WTC11 (cell line): ENCODE data around the gene COL6A3.

Experiments used
- CTCF ChIP-seq: fragments of 200-600 bp; IDR thresholded peaks from 2 replicates; pipeline ENCODE4 v1.8.0; 2022; ENCODE audit warnings: antibody characterized with exemption
- HMGA2 ChIP-seq: fragments of 250-450 bp; sonication (Bioruptor Pico); IDR thresholded peaks from 2 replicates; pipeline ENCODE4 v1.4.0; 2021; ENCODE audit warnings: mild to moderate bottlenecking, moderate library complexity
- IRF2 ChIP-seq: sonication (generic); formaldehyde crosslinking; IDR thresholded peaks from 2 replicates; pipeline ENCODE4 v1.8.0; 2022; ENCODE audit warnings: low read depth, missing genetic modification reagents, borderline replicate concordance
- JUN ChIP-seq: sonication (generic); formaldehyde crosslinking; IDR thresholded peaks from 2 replicates; pipeline ENCODE4 v1.8.0; 2023; ENCODE audit warnings: mild to moderate bottlenecking, missing genetic modification reagents
- NFYB ChIP-seq: sonication (generic); formaldehyde crosslinking; conservative IDR thresholded peaks from 2 replicates; pipeline ENCODE4 v1.8.0; 2022; ENCODE audit warnings: low read depth, missing genetic modification reagents
- NR3C1 ChIP-seq: sonication (generic); formaldehyde crosslinking; conservative IDR thresholded peaks from 2 replicates; pipeline ENCODE4 v1.8.1; 2023; ENCODE audit warnings: low read depth, mild to moderate bottlenecking, missing genetic modification reagents
- OVOL2 ChIP-seq: fragments of 250-450 bp; sonication (Bioruptor Pico); IDR thresholded peaks from 2 replicates; pipeline ENCODE4 v1.9.0; 2021; ENCODE audit warnings: mild to moderate bottlenecking, borderline replicate concordance
- SP1 ChIP-seq: sonication (generic); formaldehyde crosslinking; conservative IDR thresholded peaks from 2 replicates; pipeline ENCODE4 v1.8.1; 2022; ENCODE audit warnings: missing genetic modification reagents
- ZNF317 ChIP-seq: sonication (generic); formaldehyde crosslinking; IDR thresholded peaks from 2 replicates; pipeline ENCODE4 v1.8.1; 2023; ENCODE audit warnings: low read depth, mild to moderate bottlenecking, moderate library complexity, missing genetic modification reagents, borderline replicate concordance
- ZNF532 ChIP-seq: fragments of 250-450 bp; sonication (Bioruptor Pico); IDR thresholded peaks from 2 replicates; pipeline ENCODE4 v1.9.0; 2021; ENCODE audit warnings: mild to moderate bottlenecking, borderline replicate concordance
- TF ChIP-seq, protein P1 (sequence below): sonication (generic); formaldehyde crosslinking; IDR thresholded peaks from 2 replicates; pipeline ENCODE4 v1.8.1; 2022; ENCODE audit warnings: low read depth, missing genetic modification reagents, borderline replicate concordance
- TF ChIP-seq, protein P2 (sequence below): sonication (generic); formaldehyde crosslinking; IDR thresholded peaks from 2 replicates; pipeline ENCODE4 v1.8.0; 2022; ENCODE audit warnings: mild to moderate bottlenecking, missing genetic modification reagents

DNA sequence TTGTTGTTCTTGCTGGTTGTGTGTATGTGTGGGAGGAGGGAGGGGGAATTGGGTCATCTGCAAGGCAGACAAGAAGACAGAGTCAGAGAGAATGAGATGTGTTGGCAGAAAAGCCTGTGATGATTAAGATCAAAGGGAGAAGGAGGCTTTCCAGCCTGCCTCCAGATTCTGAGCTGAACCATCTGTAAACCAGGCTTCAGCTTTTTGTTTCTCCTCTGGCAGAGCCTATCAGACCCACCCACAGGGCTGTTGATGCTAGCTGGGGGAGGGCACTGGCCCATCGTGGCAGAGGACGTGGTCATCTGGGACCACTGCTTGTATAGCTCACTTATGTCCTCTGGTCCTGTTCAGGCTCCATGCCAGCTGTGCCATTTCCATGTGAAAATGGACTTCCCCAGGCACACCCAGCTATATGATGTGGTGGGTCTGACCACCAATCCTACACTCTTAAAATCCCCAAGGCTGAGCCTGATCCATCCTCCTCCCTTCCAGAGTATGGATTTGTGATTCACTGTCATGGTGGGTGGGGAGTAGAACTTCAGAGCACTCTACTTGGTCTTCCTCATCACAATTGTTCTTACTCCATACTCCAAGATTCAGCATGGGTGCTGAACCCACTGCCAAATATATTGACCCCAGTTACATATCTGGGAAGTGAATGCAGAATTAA, 27.8 kb upstream of the COL6A3 start:
- no peak for TF ChIP-seq CTCF
- TF ChIP-seq, protein P1, sequence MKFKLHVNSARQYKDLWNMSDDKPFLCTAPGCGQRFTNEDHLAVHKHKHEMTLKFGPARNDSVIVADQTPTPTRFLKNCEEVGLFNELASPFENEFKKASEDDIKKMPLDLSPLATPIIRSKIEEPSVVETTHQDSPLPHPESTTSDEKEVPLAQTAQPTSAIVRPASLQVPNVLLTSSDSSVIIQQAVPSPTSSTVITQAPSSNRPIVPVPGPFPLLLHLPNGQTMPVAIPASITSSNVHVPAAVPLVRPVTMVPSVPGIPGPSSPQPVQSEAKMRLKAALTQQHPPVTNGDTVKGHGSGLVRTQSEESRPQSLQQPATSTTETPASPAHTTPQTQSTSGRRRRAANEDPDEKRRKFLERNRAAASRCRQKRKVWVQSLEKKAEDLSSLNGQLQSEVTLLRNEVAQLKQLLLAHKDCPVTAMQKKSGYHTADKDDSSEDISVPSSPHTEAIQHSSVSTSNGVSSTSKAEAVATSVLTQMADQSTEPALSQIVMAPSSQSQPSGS (CRISPR knock-in tag), result no peak
- no peak for TF ChIP-seq HMGA2 (CRISPR knock-in tag)
- no peak for TF ChIP-seq SP1
- TF ChIP-seq, protein P2, sequence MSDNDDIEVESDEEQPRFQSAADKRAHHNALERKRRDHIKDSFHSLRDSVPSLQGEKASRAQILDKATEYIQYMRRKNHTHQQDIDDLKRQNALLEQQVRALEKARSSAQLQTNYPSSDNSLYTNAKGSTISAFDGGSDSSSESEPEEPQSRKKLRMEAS (CRISPR knock-in tag), result no peak
- no peak for TF ChIP-seq OVOL2
- no peak for TF ChIP-seq ZNF532
- no peak for TF ChIP-seq JUN
- no peak for TF ChIP-seq IRF2 (CRISPR knock-in tag)
- no peak for TF ChIP-seq NFYB (CRISPR knock-in tag)
- no peak for TF ChIP-seq NR3C1 (CRISPR knock-in tag)
- no peak for TF ChIP-seq ZNF317 (CRISPR knock-in tag)
